IPS-18a (cell line): ENCODE data around the gene VENTX.

Source experiments
- H3K27ac ChIP-seq: one replicate; pipeline ENCODE4 v1.5.1; 2013; ENCODE audit warnings: low read length
- H3K27me3 ChIP-seq: one replicate; pipeline ENCODE4 v1.6.1; 2013; ENCODE audit warnings: mild to moderate bottlenecking, low read length; ENCODE audit not compliant: control insufficient read depth, insufficient read depth
- H3K36me3 ChIP-seq: one replicate; pipeline ENCODE4 v1.6.1; 2013; ENCODE audit warnings: low read depth, low read length; ENCODE audit not compliant: control insufficient read depth
- H3K4me1 ChIP-seq: one replicate; pipeline ENCODE4 v1.6.1; 2013; ENCODE audit warnings: low read depth, low read length; ENCODE audit not compliant: control insufficient read depth
- H3K4me3 ChIP-seq: one replicate; pipeline ENCODE4 v1.5.1; 2013; ENCODE audit warnings: low read length
- H3K9ac ChIP-seq: one replicate; pipeline ENCODE4 v1.6.1; 2013; ENCODE audit warnings: mild to moderate bottlenecking, low read length, moderate library complexity
- H3K9me3 ChIP-seq: one replicate; pipeline ENCODE4 v1.6.1; 2013; ENCODE audit warnings: low read depth, low read length; ENCODE audit not compliant: control insufficient read depth

VENTX gene

DNA sequence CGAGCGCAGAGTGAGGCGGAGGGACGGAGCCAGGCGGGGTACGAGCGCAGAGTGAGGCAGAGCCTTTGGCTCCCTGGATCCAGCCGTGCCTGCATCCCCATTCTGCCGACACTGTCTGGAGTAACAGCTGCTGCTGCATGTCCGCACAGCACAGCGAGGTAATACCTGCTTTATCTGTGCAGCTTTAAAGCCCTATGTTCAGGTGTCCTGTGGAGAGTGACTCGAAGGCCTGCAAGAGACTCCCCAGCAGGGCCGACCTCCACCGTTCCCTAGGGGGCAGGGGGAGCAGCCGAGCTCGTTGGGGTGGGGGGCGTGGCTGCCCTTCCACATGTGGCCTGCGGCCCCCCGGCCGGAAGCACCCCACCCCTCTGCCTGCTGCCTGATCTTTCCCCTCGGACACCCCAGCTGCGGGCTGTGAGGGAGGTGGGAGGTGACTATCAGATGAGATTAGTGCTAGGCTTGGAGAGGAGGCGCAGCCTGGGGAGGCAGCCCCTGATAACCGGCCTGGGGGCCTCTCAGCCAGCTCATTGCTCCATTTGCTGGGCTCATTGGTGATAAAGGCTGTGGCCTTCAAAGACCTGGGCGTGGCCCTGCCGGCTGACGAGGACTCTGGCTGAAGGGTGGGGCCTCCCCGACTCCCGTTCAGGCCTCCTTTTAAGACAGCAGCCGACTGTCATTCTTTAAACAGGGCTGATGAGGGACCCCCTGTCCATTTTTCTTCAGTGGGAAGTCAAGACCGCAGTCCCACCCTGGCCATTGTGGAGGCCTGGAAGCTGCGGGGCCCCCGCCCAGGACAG, 8.0 kb downstream of the VENTX start:
- no peaks in the 10 kb centered on the region for H3K9me3 ChIP-seq
- H3K9ac ChIP-seq = no peak overlapping the region
- no peak overlapping the region for H3K4me3 ChIP-seq
- no peaks in the 10 kb centered on the region for H3K27me3 ChIP-seq
- H3K27ac ChIP-seq = no peak overlapping the region
- no peaks in the 10 kb centered on the region for H3K36me3 ChIP-seq
- H3K4me1 ChIP-seq = peaks cover 7% of the 10 kb centered on the region

DNA sequence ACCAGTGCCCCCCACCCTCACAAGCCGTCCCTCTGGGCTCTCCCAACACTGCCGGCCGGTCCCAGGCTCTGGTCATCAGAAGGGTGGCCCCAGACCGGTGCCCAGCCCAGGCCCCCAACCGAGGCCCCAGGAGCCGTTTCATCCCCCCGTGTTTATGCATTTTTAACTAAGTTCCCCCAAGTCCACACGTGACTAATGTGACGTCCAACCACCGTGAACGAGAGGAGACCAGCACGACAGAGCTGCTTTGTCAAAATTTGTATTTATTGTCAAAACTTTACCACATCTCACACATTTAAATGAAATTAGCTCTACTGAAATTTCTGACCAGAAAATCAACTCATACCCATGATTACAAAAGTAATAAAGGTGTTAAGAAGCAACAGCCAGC, 8.6 kb downstream of the VENTX start:
- Histone ChIP-seq H3K27ac (no peak overlapping the region), H3K27me3 (no peaks in the 10 kb centered on the region), H3K9me3 (no peaks in the 10 kb centered on the region), H3K36me3 (no peaks in the 10 kb centered on the region), H3K4me3 (no peak overlapping the region), H3K9ac (no peak overlapping the region), H3K4me1 (peaks cover 7% of the 10 kb centered on the region)

GRCh38 chr10:133247681-133248333, 10.2 kb downstream of the VENTX start:
- Histone ChIP-seq H3K4me3 (no peak overlapping the region), H3K4me1 (peaks cover 7% of the 10 kb centered on the region), H3K9ac (no peak overlapping the region), H3K27ac (no peak overlapping the region), H3K36me3 (no peaks in the 10 kb centered on the region), H3K27me3 (no peaks in the 10 kb centered on the region), H3K9me3 (no peaks in the 10 kb centered on the region)

DNA sequence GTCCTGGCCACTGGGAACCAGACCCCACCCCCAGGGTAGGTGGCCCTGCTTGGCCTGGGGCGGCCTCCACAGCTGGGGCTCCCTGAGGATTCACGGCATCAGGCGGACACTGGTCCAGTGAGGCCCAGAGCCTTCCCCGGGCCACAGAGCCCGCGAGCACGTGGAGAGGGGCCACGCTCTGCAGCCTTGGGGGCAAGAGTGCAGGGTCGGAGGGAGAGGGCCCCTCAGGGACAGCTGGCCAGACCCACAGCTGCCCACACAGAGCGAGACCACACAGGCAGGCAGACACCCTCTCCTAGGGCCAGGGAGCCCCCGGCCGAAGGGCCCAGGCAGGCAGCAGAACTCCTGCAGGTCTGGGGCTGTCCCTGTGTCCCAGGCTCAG, 10.7 kb downstream of the VENTX start:
- Histone ChIP-seq H3K27ac (no peak overlapping the region), H3K27me3 (no peaks in the 10 kb centered on the region), H3K4me3 (no peak overlapping the region), H3K9me3 (no peaks in the 10 kb centered on the region), H3K36me3 (no peaks in the 10 kb centered on the region), H3K9ac (no peak overlapping the region), H3K4me1 (peaks cover 7% of the 10 kb centered on the region)

GRCh38 chr10:133249094-133249780, 11.6 kb downstream of the VENTX start:
- no peak overlapping the region for H3K9ac ChIP-seq

GRCh38 chr10:133249975-133250754, 12.5 kb downstream of the VENTX start:
- H3K4me1 ChIP-seq = peaks cover 7% of the 10 kb centered on the region
- no peak overlapping the region for H3K9ac ChIP-seq
- H3K9me3 ChIP-seq = no peaks in the 10 kb centered on the region
- no peaks in the 10 kb centered on the region for H3K36me3 ChIP-seq
- H3K27me3 ChIP-seq = no peaks in the 10 kb centered on the region
- no peak overlapping the region for H3K27ac ChIP-seq
- H3K4me3 ChIP-seq = no peak overlapping the region

More at GRCh38 chr10:133249094-133249780, 11.6 kb downstream of the VENTX start:
- Histone ChIP-seq H3K9me3 (no peaks in the 10 kb centered on the region), H3K36me3 (no peaks in the 10 kb centered on the region), H3K27ac (no peak overlapping the region), H3K27me3 (no peaks in the 10 kb centered on the region), H3K4me3 (no peak overlapping the region), H3K4me1 (peaks cover 7% of the 10 kb centered on the region)

- no peak overlapping the region for H3K4me3 ChIP-seq
- H3K27me3 ChIP-seq = no peaks in the 10 kb centered on the region
- H3K36me3 ChIP-seq = no peaks in the 10 kb centered on the region
- H3K9ac ChIP-seq = no peak overlapping the region
- no peak overlapping the region for H3K27ac ChIP-seq
- H3K9me3 ChIP-seq = no peaks in the 10 kb centered on the region
- peaks cover 7% of the 10 kb centered on the region for H3K4me1 ChIP-seq
These were observed 13.9 kb downstream of the VENTX start for GRCh38 chr10:133251388-133252222.

GRCh38 chr10:133252223-133252552, 14.5 kb downstream of the VENTX start:
- H3K27ac ChIP-seq = no peak overlapping the region
- no peak overlapping the region for H3K4me3 ChIP-seq
- H3K36me3 ChIP-seq = no peaks in the 10 kb centered on the region
- H3K9ac ChIP-seq = no peak overlapping the region
- no peaks in the 10 kb centered on the region for H3K27me3 ChIP-seq
- peaks cover 8% of the 10 kb centered on the region for H3K4me1 ChIP-seq
- H3K9me3 ChIP-seq = no peaks in the 10 kb centered on the region

GRCh38 chr10:133253361-133253955, 15.8 kb downstream of the VENTX start:
- H3K27me3 ChIP-seq = no peaks in the 10 kb centered on the region
- no peak overlapping the region for H3K9ac ChIP-seq
- H3K36me3 ChIP-seq = no peaks in the 10 kb centered on the region
- H3K9me3 ChIP-seq = no peaks in the 10 kb centered on the region
- H3K4me1 ChIP-seq = peaks cover 3% of the 10 kb centered on the region
- H3K27ac ChIP-seq = no peak overlapping the region
- H3K4me3 ChIP-seq = no peak overlapping the region

- H3K27ac ChIP-seq = no peak overlapping the region
- H3K36me3 ChIP-seq = no peaks in the 10 kb centered on the region
- H3K4me3 ChIP-seq = no peak overlapping the region
- H3K9ac ChIP-seq = no peak overlapping the region
- no peaks in the 10 kb centered on the region for H3K27me3 ChIP-seq
- H3K4me1 ChIP-seq = peaks cover 3% of the 10 kb centered on the region
- H3K9me3 ChIP-seq = no peaks in the 10 kb centered on the region
These were observed 16.9 kb downstream of the VENTX start for GRCh38 chr10:133254421-133255120.
